RPMI7951 (cell line): ENCODE results near the gene CFAP92. TPM values are rescaled to one million over a fixed set of nuclear protein-coding genes. Genes with fewer than 3 reads are reported as not detected.
"Not testable (repeated sequence)": the region's sequence is repeated elsewhere in the genome, so short reads cannot be mapped to it uniquely, and the experiment has no call there.

Experiments used
- DNase-seq: peaks from one replicate; pipeline ENCODE4 v3.0.0-alpha.2; 2012; ENCODE audit warnings: low read depth
- total RNA-seq: library from RNA; depleted of rRNA; stranded (reverse); fragments of >200 nt; shearing (Covaris generic); gene quantifications from 2 replicates; pipeline ENCODE4 v1.2.3, GENCODE V29; 2014

The CFAP92 gene
- total RNA-seq, 1 experiment from 2014 or later: 0.36 TPM

DNA sequence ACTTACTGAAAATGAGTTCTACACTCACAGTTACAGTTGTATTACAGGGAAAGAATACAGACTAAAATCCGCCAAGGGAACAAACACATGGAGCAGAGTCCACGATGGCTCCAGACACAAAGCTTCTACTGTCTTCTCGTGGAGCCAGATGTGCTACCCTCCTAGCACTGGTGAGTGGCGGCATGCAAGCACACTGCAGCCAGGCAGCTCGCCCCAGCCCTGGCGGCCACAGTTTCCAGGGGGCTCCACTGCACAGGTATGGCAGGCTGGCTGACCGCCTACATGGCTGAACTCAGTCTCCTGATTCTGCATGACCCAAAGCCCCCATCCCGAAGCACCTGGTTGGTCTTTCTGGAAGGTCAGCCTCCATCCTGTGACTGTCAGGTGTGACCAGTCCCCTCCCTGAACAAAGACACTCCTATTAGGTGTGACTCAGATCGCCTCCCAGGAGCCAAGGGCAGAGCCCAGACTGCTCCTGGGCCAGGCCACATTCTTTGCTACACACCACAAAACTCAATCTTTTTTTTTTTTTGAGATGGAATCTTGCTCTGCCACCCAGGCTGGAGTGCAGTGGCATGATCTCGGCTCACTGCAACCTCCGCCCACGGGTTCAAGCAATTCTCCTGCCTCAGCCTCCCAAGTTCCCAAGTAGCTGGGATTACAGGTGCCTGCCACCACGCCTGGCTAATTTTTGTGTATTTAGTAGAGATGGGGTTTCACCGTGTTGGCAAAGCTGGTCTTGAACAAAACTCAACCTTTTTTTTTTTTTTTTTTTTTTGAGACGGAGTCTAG is 51.5 kb downstream of the CFAP92 start:
- DNase-seq: no peak

DNA sequence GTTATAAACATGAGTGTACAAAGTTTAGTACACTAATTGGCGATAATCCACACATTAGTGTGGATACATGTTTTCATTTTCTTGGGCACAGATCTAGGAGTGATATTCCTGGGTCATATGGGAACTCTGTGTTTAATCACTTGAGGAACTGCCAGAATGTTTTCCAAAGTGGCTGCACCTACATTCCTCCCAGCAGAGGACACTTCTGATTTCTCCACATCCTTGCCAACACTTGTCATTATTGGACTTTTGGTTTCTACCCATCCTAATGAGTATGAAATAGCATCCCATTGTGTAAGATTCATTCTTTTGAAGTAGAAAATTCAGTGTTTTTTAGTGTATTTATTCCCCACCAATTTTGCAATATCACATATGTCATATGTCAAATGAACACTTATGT is 53.6 kb downstream of the CFAP92 start:
- DNase-seq: no peak

DNA sequence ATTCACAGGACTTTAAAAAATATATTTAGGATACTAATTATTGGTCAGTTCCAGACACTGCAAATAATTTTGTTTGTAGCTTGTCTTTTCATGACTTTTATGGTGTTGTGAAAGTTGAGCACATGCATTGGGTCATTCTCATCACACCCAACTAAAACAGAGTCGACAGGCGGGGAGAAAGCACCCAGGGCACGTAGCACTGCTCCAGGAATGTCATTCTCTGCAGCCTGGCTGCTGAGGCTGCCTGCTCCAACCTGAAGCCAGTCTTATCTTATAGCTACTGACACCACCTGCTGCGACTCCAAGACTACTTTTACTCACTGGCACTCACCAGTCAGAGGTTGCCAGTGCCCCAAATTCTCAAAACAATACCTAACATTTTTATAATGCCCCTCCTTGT is 57.5 kb downstream of the CFAP92 start:
- DNase-seq: no peak

DNA sequence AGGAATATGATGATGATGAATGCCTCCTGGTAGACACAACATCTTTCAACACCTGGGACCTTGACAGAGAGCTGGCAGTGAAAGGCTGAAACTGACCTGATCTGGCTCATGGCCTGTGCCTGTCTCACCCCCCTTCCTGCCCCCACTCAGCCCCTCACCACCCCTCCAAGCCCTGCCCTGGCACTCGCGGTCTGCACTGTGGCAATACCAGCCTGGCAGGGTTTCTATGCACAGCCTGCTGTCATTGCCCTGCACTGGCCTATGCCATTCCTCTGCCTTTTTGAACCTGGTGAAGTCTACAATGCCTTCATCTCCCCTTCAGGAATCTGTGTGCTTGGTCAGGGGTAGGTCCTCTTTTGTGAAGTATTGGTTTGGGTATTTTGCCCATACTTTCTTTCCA is 58.0 kb downstream of the CFAP92 start:
- no peak for DNase-seq

DNA sequence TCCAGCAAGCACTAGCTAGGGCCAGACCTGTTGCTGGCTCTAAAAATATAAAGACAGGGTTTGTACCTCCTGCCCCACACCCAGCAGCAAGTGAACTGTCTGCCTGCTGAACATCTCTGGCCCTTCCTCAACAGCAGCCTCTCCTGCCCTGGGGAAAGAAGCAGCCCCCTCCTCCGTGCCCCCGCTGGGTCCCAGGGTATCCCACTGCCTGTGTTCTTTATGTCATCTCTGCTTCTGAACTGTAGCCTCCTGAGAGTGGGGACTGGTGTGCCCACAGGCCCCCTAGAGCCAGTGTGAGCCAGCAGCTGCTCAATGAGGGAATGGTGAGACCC is 60.0 kb downstream of the CFAP92 start:
- DNase-seq: no peak

DNA sequence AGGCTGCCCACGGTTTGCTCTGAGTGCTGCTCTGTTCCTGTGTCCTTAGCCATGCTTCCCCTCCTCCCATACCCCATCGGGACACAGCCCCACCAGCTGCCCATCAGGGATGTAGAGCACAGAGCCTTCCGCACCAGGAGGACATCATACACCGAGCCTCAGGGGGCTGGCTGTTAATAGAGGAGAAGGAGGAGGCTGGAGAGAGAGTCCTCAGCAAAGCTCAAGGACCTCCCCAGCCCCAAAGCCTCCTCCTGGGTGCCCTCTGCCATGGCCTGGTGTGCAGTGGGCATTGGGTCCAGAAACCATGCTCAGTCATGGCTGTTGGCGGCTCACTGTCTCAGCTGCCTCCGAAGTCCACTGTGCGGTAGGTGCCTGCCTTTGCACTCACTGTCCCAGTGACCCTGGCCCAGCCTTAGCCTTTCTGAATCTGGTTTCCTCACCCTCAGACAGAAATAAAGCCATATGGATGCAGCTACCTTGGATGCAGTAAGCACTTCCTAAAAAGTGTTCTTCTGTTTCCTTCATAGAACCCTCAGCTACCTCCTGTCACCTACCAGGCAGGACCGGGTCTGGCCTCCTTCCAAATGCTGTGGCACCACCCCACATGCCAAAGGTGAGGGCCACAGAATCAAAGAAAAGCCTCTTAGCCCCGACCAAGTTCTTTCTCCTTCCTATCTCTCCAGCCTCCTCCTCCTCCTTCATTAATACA is 60.5 kb downstream of the CFAP92 start:
- no peak for DNase-seq

DNA sequence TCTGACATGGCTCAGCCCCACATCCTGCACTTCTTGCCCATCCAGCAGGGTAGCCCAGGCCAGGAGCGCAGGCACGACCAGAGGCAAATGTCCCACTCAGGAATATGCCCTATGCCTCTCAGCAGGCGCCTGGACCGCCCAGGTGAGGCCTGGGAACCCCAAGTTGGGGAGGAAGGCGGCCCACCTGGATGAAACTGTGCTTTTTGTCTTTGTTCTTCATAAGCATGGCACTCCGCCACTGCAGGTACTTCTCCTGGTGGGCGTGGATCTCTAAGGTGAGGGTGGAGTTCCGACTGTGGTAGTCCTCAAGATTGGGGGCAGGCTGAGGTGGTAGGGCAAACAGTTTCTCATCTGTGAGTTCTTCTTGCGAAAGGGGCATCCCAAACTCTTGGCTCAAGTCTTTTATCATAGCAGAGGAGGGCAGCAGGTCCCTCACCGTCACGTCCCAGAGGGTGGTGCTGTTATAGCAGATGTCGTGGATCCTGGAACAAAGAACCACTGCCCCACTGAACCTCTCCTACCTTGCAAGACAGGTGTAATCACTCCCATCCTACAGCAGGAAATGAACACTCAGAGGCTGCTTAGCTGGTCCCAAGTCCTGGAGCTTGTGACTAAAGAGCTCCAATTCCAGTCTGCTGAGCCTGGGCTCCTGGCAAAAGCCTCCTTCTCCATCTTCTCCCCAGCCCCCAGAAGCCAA is 61.2 kb downstream of the CFAP92 start:
- DNase-seq: no peak

DNA sequence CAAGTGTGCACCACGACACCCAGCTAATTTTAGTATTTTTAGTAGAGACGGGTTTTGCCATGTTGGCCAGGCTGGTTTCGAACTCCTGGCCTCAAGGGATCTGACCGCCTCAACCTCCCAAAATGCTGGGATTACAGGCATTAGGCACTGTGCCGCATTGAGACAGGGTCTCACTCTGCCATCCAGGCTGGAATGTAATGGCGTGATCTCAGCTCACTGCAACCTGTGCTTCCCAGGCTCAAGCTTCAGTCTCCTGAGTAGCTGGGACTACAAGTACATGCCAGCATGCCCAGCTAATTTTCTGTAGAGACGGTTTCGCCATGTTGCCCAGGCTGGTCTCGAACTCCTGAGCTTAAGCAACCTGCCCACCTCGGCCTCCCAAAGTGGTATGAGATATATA is 62.8 kb downstream of the CFAP92 start:
- DNase-seq: no peak

DNA sequence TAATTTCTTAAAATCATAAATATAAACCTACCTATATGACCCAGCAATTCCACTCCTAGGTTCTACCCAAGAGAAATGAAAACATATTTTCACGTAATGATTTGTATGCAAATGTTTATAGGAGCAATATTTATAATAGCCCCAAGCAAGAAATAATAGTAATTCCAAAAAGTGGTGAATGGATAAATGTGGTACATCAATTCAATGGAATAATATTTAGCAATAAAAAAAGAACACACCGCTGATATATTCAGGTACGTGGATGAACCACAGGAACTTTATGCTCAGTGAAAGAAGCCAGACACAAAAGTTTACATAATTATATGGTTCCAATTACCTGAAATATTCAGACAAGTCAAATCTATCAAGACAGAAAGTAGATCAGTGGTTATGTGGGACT is 64.5 kb downstream of the CFAP92 start:
- DNase-seq: no peak

DNA sequence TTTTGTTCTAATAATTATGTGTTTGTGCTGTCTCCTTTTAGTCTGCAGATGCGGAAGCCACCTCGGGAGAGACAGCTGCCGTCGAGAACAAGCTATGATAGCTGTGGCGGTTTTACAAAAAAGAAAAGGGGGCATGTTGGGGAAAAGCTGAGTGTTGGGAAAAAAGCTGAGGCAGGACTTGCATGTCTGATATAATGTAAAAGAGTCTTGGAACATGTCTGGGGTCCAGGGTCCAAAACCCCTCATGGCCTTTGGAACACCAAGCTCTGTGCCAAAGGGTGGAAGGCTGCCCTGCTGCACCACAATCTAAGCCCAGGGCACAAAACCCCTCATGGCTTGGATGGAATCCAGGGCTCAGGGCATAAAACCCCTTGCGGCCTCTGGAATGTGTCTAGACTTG is 69.9 kb downstream of the CFAP92 start:
- DNase-seq: not testable (repeated sequence)

DNA sequence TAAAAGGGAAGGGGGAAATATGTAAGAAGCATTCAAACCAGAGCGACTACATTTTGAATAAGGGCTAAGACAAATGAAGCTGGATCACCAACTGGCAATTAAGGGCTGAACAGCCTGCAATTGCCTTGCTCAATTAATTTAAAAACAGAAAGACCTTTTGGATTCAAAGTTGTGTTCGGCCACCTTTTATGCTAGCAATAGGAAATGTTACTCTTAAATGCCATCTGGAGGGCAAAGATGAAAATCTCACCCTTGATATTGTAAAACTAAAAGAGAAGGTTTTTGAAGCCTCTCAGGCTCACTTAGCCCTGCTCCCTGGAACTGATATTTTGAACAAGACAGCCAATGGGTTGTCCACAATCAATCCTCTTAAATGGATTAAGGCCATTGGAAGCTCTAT is 70.3 kb downstream of the CFAP92 start:
- no peak for DNase-seq

DNA sequence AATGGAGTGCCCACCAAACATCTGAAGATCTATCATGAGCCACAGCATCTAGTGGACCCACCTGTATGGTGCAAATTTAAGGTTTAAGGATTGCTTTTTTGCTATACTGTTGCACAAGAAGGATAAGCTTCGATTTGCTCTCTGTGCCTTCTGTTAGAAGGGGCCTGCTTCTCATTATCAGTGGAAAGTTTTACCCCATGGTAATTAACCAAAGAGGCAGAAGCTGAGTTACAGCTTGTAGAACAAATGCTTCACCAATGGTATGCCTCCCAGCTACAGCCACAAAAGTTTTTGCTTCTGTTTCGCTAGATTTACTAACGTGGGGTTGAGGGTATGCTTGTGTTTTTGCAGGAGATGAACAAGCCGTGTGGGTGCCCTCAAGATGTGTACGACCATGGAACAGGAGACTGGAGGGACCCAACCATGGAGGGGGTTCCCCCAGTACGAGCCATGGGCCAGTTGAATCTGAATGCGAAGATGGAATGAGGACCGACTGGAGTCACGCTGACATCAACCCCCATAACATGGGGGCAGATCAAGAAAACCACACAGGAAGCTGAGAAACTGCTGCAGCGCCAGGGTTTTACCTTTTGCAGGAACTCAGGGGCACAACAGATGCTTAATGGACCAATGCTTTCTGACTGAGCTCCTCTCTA is 70.9 kb downstream of the CFAP92 start:
- no peak for DNase-seq

DNA sequence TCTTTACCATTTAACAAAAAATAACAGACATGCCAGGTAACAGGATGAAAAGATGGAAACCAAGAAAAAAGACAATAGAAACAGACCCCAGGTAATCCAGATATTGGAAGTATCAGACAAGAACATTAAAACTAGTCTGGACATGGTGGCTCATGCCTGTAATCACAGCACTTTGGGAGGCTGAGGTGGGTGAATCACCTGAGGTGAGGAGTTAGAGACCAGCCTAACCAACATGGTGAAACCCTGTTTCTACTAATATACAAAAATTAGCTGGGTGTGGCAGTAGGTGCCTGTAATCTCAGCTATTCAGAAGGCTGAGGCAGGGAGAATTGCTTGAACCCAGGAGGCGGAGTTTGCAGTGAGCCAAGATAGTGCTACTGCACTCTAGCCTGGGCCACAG is 73.9 kb downstream of the CFAP92 start:
- no peak for DNase-seq

DNA sequence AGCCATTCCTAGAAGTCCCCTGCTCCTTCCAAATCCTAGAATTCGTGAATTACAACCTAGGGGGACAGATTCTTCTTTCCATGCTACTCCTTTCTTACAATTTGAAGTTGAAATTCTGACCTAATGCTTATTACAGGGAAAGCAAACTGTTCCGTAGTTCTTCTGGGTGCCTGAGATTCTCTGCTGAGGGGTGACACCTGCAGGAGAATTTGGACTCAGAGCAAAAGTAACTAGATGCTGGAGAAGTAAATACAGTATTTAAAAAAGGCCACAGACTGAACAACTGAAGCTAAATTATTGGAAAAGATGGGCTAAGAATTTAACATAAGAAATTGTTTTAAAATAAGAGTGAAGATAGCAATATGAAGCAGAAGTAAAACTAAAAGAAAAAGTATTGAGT is 76.6 kb downstream of the CFAP92 start:
- DNase-seq: no peak

DNA sequence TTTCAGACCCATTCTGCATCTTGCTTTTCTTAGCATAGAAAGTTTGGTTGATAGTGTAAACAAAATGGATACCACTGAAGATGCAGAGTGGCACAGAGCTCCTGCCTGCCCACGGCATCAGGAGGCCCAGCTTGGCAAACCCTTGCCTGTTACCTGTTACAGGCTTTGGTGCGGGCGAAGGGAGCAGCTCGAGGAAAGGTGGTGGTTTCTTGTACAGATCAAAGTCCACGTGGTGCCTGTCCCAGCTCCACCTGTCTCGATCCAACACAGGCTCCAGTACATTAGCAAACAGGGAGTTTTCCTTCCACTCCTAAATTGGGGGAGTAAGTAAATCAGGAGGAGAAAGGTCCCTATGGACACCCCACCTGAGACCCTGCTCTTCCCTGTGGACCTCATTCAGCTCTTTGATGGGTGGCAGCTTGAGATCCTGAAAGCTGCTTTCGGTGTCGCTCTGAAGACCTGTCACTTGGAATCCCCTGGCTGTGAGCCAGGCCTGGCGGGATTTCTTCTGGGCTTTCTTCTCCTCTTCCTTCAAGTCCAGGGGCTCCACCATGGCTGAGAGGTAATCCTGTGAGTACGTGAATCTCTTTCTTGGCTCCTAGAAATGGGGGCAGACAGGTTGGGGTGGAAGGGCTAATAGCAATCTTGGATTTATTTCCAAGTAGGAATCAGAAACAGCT is 78.8 kb downstream of the CFAP92 start:
- no peak for DNase-seq

DNA sequence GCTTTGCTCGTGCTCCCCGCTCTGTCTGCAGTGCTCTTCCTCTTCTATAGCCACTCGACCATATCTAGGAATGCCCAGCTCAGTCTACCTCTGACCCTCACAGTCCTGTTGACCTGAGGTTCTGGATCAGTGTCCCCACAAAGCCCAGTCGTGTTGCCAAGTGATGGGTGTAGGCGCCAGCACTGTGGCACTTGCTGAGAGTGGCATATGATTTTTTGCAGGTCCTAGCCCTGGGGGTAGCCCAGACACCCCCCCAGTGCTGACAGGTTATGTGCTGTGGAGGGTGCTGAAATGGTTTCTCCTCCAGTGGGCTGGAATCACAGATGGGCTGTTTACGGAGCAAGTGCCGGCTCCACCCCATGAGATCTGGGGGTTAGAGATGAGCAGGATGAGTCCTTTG is 82.0 kb downstream of the CFAP92 start:
- no peak for DNase-seq

DNA sequence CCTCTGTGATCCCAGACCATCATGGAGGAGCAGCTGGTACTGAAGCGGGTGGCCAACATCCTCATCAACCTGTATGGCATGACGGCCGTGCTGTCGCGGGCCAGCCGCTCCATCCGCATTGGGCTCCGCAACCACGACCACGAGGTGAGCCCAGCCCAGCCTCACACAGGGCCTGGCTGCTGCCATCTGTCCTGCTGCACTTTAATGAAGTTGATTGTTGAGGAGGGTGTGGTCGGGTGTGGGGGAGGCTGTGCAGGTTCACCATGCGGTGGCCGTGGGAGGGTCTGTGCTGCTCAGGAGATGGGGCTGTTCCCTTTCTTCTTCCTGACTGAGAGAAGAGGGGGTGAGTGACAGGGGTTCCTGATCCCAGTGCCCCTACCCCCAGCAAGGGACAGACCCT is 83.9 kb downstream of the CFAP92 start:
- DNase-seq: no peak

DNA sequence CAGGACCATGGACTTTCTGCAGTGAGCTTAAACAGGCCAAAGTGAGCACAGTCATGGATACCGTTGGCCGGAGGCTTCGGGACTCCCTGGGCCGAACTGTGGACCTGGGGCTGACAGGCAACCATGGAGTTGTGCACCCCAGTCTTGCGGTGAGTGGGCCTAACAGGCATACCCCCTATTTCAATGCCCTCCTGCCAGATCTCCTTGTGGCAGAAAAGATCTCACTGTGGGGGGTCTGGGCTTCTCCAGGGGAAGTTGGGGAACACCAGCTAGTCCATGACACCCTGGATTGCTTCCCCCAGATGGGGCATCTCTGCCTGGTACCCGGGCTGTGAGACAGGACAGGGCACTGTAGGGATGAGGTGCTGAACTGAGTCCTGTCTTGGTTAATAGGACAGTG is 84.9 kb downstream of the CFAP92 start:
- no peak for DNase-seq

DNA sequence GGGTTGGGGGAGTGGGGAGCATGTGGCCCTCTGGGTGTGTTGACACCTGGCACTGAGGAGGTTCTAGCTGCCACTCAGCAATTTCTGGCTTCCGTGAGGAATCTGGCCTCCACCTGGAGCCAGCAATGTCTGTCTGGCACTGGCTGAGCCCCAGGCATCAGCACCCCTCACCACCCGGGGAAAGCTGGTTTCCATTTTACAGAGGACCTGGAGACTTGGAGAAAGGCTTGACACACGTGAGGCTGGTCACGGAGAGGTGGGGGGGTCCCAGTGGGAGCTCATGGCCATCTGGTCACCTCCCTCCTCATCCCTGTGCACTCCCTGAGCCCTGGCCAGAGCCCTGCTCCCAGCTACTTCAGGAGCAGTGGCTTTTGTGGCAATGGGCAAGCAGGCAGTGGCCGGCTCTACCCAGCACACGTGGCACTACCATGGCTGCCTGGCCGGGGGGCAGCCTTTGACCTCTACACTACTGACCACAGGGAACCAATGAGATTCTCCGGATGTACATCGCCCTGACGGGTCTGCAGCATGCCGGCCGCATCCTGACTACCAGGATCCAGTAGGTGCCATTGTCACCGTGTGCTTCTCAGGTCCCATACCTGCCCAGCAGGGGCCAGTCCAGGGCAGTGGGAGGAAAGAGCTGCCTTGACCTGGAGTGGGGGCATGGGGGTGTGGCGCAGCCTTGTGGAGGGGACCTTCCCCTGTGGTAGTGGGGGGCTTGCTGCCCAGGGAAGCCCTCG is 86.0 kb downstream of the CFAP92 start:
- no peak for DNase-seq

DNA sequence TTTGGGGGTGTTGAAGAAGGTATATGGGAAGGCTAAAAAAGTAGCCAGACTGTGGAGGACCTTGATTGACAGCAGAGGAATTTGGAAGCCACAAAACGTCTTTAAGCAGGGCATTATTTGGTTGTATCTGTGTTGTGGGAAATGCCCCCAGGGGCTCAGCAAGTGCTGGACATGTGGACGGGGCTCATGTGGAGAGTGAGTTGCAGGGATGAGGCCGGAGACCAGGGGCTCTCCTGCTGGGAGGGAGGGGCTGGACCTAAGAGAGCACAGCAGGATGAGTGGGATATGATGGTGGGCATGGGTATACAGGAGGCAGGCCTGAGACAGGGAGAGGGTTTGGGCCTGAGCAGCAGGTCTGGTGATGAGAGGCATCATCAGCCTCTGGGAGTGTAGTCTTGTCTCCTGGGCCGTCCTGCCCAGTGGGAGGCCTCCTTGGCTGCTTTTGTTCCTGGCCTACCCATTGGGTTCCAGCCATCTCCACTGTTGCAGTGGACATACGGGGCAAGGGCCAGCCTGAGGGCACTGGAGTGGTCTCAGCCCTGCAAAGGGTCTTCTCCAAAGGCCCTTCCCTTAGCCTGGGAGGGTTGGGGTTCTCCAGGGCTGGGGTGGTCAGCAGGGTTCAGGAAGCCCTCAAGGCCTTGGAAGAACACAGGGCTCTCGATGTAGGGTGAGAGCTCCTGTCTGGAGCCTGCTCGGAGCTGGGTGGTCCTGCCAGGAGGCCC is 86.9 kb downstream of the CFAP92 start:
- no peak for DNase-seq
